T-helper 1 cell treated with Interleukin-12 subunit alpha and Interleukin-12 subunit beta and Interleukin-4 antibody, amounts not matched to agents 30 μg/mL and 1 μg/mL, for 36 hours (primary cell): ENCODE data around the gene TAS2R60.
"Not testable (repeated sequence)": the region's sequence is repeated elsewhere in the genome, so short reads cannot be mapped to it uniquely, and the experiment has no call there.

ENCODE experiments used
- H3K27ac Mint-ChIP-seq: one replicate; pipeline ENCODE4 v1.8.0; 2021; ENCODE audit warnings: mild to moderate bottlenecking, mixed read lengths
- H3K27me3 Mint-ChIP-seq: one replicate; pipeline ENCODE4 v1.8.0; 2021; ENCODE audit warnings: low read depth, mixed read lengths
- H3K36me3 Mint-ChIP-seq: one replicate; pipeline ENCODE4 v1.8.0; 2021; ENCODE audit warnings: low read depth, mixed read lengths
- H3K4me1 Mint-ChIP-seq: one replicate; pipeline ENCODE4 v1.8.0; 2021; ENCODE audit warnings: low read depth, mixed read lengths
- H3K4me3 Mint-ChIP-seq: one replicate; pipeline ENCODE4 v1.8.0; 2021; ENCODE audit warnings: mild to moderate bottlenecking, moderate library complexity, mixed read lengths
- H3K9me3 Mint-ChIP-seq: one replicate; pipeline ENCODE4 v1.8.0; 2021; ENCODE audit warnings: mixed read lengths

Gene TAS2R60

GRCh38 chr7:143462045-143462444, 18.8 kb downstream of the TAS2R60 start:
- Mint-ChIP-seq H3K4me3 (no peak overlapping the region), H3K27me3 (no peaks in the 10 kb centered on the region), H3K9me3 (no peaks in the 10 kb centered on the region), H3K4me1 (no peaks in the 10 kb centered on the region), H3K36me3 (no peaks in the 10 kb centered on the region), H3K27ac (no peak overlapping the region)

DNA sequence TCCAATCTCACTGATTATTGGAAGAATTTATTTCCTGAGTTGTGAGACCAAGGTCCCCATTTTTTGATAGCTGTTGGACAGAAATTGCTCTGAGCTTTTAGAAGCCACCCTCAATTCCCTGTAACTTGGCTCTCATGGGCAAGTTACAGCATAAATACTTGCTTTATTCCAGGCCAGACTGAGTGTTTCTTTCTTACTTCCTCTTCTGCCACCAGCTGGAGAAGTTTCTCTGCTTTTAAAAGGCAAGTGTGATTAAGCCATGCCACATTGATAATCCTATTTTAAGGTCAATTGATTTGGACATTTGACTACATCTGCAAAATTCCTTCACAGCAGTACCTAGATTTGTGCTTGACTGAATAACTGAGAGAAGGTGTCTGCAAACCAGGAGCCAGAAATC, 20.3 kb downstream of the TAS2R60 start:
- no peak overlapping the region for H3K4me3 Mint-ChIP-seq
- no peaks in the 10 kb centered on the region for H3K27me3 Mint-ChIP-seq
- no peaks in the 10 kb centered on the region for H3K36me3 Mint-ChIP-seq
- H3K27ac Mint-ChIP-seq, result no peak overlapping the region
- no peaks in the 10 kb centered on the region for H3K4me1 Mint-ChIP-seq
- no peaks in the 10 kb centered on the region for H3K9me3 Mint-ChIP-seq

GRCh38 chr7:143463957-143464356, 20.7 kb downstream of the TAS2R60 start:
- no peak overlapping the region for H3K4me3 Mint-ChIP-seq
- H3K9me3 Mint-ChIP-seq, result no peaks in the 10 kb centered on the region
- H3K27ac Mint-ChIP-seq, result no peak overlapping the region
- no peaks in the 10 kb centered on the region for H3K4me1 Mint-ChIP-seq
- H3K27me3 Mint-ChIP-seq, result no peaks in the 10 kb centered on the region
- H3K36me3 Mint-ChIP-seq, result no peaks in the 10 kb centered on the region

DNA sequence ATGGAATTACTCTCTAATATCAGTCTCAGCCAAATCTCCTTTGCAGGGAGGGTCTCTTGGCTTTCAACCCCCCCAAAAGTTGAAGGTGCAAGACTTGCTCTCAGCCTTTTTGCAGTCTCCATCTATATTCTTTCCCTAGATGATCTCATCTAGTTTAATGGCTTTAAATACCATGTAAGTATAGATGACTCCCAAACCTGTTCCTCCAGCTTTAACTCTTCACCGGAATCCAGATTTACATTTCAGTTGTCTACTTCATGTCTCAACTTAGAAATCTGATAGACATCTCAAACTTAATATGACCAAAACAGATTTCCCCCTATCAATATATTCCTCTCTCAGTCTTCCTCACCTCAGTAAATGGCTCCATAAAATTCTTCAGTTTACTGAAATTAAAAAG, 24.5 kb downstream of the TAS2R60 start:
- H3K36me3 Mint-ChIP-seq, result no peaks in the 10 kb centered on the region
- H3K9me3 Mint-ChIP-seq, result peaks cover 11% of the 10 kb centered on the region
- peaks cover under 1% of the 10 kb centered on the region for H3K27me3 Mint-ChIP-seq
- H3K4me3 Mint-ChIP-seq, result no peak overlapping the region
- H3K4me1 Mint-ChIP-seq, result no peaks in the 10 kb centered on the region
- H3K27ac Mint-ChIP-seq, result no peak overlapping the region

DNA sequence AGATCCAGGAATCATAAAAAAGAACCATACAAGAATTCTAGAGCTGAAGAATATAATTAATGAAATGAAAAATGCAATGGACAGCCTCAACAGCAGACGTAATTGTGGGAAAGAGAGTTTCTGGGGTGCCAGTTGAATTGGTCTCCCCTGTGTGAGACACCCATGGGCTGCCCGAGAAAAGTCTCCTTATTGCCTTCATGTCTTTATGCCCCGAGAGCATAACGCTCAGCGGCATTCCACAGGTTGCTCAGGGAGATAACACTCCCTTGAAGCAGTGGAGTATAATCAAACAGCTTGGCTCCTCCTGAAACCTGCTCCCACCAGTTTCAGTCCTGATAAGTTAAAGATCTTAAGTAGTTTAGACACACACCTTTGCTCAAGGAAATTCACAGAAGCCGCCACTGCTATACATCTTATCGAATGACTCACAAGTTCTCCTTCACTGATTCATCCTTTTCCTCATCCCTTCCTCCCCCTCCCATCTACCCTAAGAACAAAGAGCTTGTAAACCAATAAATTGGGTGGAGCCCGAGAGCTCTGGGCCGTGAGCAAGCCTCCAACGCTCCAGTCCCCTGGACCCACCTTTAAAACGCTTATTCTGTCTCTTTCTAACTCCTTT, 28.9 kb downstream of the TAS2R60 start:
- peaks cover 13% of the 10 kb centered on the region for H3K9me3 Mint-ChIP-seq
- not testable (repeated sequence) for H3K27ac Mint-ChIP-seq, H3K4me3 Mint-ChIP-seq, H3K36me3 Mint-ChIP-seq, H3K4me1 Mint-ChIP-seq
- H3K27me3 Mint-ChIP-seq, result peaks cover 11% of the 10 kb centered on the region

DNA sequence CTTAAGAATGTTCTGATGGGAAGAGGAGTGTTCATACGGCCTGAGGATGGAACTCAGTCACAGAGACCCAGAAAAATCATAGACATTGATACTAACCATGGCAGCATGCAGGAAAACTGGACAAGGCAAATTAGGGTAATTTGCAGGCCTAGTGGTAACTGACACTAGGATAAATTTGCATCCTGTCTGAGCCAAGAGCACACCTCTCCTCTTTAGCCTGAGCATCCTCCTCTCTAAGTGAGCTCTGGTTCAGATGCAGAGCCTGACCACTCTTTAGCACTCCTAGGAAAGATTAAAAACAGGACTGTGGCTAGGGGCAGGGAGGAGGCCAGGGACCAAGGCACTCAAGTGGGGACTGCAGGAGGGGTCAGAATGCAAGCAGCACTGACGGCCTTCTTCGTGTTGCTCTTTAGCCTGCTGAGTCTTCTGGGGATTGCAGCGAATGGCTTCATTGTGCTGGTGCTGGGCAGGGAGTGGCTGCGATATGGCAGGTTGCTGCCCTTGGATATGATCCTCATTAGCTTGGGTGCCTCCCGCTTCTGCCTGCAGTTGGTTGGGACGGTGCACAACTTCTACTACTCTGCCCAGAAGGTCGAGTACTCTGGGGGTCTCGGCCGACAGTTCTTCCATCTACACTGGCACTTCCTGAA, 34.4 kb downstream of the TAS2R60 start, which contains the start of gene TAS2R41:
Gene TAS2R41, plus strand, starts transcription at position 373 of the 650 bp plus-strand sequence. Its CDS starts 0 bp downstream, at position 373.
- Mint-ChIP-seq H3K27ac (no peak within 1 kb of the TSS), H3K4me3 (no peak within 1 kb of the TSS), H3K4me1 (no peaks in the 10 kb centered on the region), H3K27me3 (peaks cover 17% of the 10 kb centered on the region), H3K36me3 (no peaks in the 10 kb centered on the region), H3K9me3 (peaks cover 3% of the 10 kb centered on the region)

GRCh38 chr7:143479055-143479766, 36.0 kb downstream of the TAS2R60 start:
- Mint-ChIP-seq H3K27me3 (peaks cover 10% of the 10 kb centered on the region), H3K4me1 (no peaks in the 10 kb centered on the region), H3K27ac (no peak overlapping the region), H3K9me3 (no peaks in the 10 kb centered on the region), H3K4me3 (no peak overlapping the region), H3K36me3 (no peaks in the 10 kb centered on the region)

DNA sequence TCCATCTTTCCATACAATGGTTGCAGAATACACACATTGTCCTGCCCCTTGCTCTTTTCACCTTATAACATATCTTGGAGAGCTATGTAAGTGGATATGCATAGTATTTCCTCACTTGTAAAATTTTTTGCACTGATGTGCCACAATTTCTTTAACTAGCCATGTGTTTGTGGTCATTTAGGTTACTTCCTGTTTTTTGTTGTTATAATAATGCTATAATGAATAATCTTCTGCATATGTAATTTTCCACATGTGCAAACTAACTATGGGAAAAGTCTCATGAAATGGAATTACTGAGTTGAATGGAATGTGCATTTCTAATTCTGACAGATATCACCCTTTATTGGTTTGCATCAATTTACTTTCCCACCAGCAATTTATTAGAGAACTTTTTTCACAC, 37.2 kb downstream of the TAS2R60 start:
- Mint-ChIP-seq H3K36me3 (no peaks in the 10 kb centered on the region), H3K27ac (no peak overlapping the region), H3K27me3 (peaks cover 6% of the 10 kb centered on the region), H3K4me3 (no peak overlapping the region), H3K4me1 (no peaks in the 10 kb centered on the region), H3K9me3 (no peaks in the 10 kb centered on the region)

DNA sequence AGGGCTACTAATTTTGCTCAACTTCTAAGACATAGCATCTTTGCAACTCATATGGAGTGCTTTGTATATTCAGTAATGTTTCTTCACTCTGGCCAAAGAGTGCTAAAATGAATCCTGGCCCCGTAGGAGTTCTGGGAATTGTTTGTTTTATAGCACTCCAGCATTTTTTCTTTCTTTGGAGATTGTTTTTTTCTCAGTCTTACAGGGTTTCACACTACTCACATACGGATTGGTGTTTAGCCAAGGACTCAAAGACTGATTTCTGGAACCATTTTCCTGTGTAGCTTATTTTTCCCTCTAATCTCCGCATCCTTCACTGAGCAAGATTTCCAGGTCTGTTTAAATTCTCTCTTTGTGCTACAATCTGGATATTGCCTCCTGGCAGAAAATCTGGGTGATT, 40.9 kb downstream of the TAS2R60 start:
- Mint-ChIP-seq H3K9me3 (no peaks in the 10 kb centered on the region), H3K36me3 (no peaks in the 10 kb centered on the region), H3K27me3 (peaks cover 6% of the 10 kb centered on the region), H3K27ac (no peak overlapping the region), H3K4me1 (no peaks in the 10 kb centered on the region), H3K4me3 (no peak overlapping the region)

GRCh38 chr7:143485094-143485493, 41.8 kb downstream of the TAS2R60 start:
- no peaks in the 10 kb centered on the region for H3K9me3 Mint-ChIP-seq

DNA sequence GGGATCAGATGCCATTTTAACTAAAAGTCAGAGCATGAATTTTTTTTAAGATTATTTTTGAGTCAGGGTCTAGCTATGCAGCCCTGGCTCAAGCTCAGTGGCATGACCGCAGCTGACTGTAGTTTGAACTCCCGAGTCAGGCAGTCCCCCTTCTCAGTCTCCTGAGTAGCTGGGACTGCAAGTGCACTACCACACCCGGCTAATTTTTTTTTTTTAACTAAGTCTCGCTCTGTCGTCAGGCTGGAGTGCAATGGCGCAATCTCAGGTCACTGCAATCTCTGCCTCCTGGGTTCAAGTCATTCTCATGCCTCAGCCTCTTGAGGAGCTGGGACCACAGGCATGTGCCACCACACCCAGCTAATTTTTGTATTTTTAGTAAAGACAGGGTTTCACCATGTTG, 42.2 kb downstream of the TAS2R60 start:
- no peaks in the 10 kb centered on the region for H3K9me3 Mint-ChIP-seq
- H3K27ac Mint-ChIP-seq, result no peak overlapping the region
- peaks cover 6% of the 10 kb centered on the region for H3K27me3 Mint-ChIP-seq
- H3K4me3 Mint-ChIP-seq, result no peak overlapping the region
- H3K4me1 Mint-ChIP-seq, result no peaks in the 10 kb centered on the region
- no peaks in the 10 kb centered on the region for H3K36me3 Mint-ChIP-seq

More at GRCh38 chr7:143485094-143485493, 41.8 kb downstream of the TAS2R60 start:
- Mint-ChIP-seq H3K4me3 (no peak overlapping the region), H3K36me3 (no peaks in the 10 kb centered on the region), H3K27ac (no peak overlapping the region), H3K4me1 (no peaks in the 10 kb centered on the region), H3K27me3 (peaks cover 6% of the 10 kb centered on the region)

DNA sequence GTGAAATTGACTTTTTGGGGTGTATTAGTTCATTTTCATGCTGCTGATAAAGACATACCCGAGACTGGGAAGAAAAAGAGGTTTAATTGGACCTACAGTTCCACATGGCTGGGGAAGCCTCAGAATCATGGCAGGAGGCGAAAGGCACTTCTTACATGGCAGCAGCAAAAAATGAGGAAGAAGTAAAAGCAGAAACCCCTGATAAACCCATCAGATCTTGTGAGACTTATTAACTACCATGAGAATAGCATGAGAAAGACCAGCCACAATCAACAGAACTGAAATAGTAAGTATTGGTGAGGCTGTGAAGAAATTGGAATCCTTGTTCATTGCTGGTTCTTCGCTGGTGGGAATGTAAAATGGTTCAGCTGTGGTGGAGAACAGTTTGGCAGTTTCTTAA, 43.0 kb downstream of the TAS2R60 start:
- not testable (repeated sequence) for H3K27me3 Mint-ChIP-seq, H3K27ac Mint-ChIP-seq, H3K36me3 Mint-ChIP-seq, H3K4me3 Mint-ChIP-seq, H3K9me3 Mint-ChIP-seq, H3K4me1 Mint-ChIP-seq

DNA sequence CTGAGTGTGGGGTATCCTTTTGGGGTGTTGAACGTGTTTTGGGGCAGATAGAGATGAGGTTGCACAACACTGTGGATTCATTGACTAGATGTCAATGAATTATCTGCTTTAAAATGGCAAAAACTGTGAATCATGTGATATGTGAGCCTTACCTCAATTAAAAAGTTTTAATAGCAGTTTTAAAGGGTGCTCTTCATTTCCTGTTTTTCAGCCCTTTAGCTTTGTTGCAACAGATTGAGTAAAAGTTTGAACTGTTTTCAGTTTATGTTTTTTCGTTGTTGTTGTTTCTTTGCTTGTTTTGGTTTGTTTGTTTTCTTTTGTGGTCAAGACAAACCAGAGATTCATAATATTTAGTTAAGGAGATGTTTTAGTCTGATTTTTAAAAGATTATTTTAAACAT, 43.8 kb downstream of the TAS2R60 start:
- H3K9me3 Mint-ChIP-seq, result no peaks in the 10 kb centered on the region
- no peak overlapping the region for H3K4me3 Mint-ChIP-seq
- H3K4me1 Mint-ChIP-seq, result peaks cover 6% of the 10 kb centered on the region
- H3K27ac Mint-ChIP-seq, result no peak overlapping the region
- no peaks in the 10 kb centered on the region for H3K27me3 Mint-ChIP-seq
- no peaks in the 10 kb centered on the region for H3K36me3 Mint-ChIP-seq

GRCh38 chr7:143487566-143487965, 44.3 kb downstream of the TAS2R60 start:
- Mint-ChIP-seq H3K27me3 (no peaks in the 10 kb centered on the region), H3K36me3 (no peaks in the 10 kb centered on the region), H3K4me1 (peaks cover 10% of the 10 kb centered on the region), H3K4me3 (no peak overlapping the region), H3K9me3 (no peaks in the 10 kb centered on the region), H3K27ac (no peak overlapping the region)

- H3K36me3 Mint-ChIP-seq, result no peaks in the 10 kb centered on the region
- H3K4me1 Mint-ChIP-seq, result peaks cover 19% of the 10 kb centered on the region
- no peak overlapping the region for H3K4me3 Mint-ChIP-seq
- no peaks in the 10 kb centered on the region for H3K27me3 Mint-ChIP-seq
- H3K9me3 Mint-ChIP-seq, result no peaks in the 10 kb centered on the region
- H3K27ac Mint-ChIP-seq, result no peak overlapping the region
Observed at GRCh38 chr7:143490717-143491306, 47.6 kb downstream of the TAS2R60 start.
